GM18951 (cell line): ENCODE results near the gene DAGLA.

Experiments
- POLR2A ChIP-seq: IDR thresholded peaks from 4 replicates; pipeline ENCODE4 v1.6.1; 2011; ENCODE audit warnings: mild to moderate bottlenecking; ENCODE audit not compliant: insufficient read length, insufficient read depth; ENCODE audit errors: extremely low read depth
- in situ Hi-C: fragments of 300-500 bp; cut with MboI; formaldehyde crosslinking; loops from one replicate; pipeline ENCODE4 v1.12.0; 2022; ENCODE audit warnings: low sequenced_read_pairs, mixed read lengths, inconsistent platforms; ENCODE audit not compliant: unreplicated experiment

The DAGLA gene

DNA sequence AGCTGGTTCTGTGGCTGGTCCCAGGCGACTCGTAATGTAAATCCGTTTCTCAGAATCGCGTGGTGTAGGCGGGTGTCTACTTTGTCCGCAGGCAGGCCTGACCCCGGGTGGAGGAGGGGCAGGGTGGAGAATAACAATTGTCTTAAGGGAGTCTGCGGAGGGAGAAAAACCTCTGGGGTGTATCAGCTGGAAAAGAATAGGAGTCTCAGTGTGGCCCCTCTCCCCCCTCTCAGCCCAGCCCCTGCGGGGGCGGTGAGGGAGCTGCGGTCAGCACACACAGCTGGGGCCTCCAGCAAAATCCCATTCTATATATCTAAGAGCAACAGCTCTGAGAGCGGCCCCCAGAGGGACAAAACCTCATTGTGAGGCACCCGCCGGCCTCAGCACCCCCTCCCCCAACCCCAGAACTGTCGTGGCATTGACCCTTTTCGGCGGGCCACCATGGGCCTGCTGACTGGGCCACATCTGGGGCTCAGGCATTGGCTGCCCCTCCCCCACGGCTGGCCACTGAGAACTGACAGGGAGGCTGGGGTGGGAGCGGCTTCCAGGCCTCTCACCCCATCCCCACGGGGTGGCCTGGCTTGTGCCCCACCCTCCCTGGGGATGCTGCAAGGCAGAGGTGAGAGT, 69.5 kb downstream of the DAGLA start:
- in situ Hi-C loops: no loop called here
- TF ChIP-seq POLR2A: no peak

DNA sequence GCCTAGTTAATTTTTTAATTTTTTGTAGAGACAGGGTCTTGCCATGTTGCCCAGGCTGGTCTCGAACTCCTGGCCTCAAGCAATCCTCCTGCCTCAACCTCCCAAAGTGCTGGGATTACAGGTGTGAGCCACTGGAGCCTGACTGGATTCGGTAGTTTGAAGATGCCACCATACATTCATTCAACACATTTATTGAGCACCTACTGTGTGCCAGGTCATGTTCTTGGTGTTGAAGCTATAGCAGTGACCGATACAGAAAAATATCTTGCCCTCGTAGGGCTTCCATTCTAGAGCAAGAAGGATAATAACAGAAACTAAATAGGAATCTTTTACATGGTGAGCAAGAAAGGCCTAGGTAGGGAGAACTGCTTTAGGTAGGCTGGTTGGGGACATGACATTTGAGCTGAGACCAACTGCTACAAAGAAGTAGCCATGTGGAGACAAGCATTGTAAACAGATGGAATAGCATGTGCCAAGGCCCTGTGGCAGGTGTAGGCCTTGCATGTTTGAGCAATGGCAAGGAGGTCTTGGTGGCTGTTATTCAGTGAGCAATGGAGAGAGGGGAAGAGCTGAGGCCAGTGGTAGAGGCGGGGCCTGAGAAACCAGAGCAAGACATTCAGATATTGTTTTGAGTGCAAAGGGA, 70.6 kb downstream of the DAGLA start:
- in situ Hi-C loops: no loop called here
- no peak for TF ChIP-seq POLR2A

DNA sequence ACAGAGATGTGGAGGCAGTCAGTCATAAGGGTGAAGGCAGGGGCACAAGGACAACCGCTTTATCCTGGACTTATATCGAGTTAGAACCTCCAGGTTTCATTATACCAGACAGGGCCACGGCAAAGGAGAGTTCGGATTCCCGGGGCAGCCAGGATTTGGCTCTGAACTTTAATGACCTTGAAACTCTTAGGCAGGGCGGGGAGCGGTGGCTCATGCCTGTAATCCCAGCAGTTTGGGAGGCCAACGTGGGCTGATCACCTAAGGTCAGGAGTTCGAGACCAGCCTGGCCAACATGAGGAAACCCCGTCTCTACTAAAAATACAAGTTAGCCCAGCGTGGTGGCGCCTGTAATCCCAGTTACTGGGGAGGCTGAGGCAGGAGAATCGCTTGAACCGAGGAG, 71.2 kb downstream of the DAGLA start:
- in situ Hi-C loops: no loop called here
- no peak for TF ChIP-seq POLR2A

GRCh38 chr11:61752117-61752924, 72.1 kb downstream of the DAGLA start, which contains the start of gene MYRF:
MYRF (plus strand) TSS chr11:61752636; CDS start chr11:61752745, 109 bp downstream.
- in situ Hi-C loops: no loop called here
- no peak for TF ChIP-seq POLR2A

DNA sequence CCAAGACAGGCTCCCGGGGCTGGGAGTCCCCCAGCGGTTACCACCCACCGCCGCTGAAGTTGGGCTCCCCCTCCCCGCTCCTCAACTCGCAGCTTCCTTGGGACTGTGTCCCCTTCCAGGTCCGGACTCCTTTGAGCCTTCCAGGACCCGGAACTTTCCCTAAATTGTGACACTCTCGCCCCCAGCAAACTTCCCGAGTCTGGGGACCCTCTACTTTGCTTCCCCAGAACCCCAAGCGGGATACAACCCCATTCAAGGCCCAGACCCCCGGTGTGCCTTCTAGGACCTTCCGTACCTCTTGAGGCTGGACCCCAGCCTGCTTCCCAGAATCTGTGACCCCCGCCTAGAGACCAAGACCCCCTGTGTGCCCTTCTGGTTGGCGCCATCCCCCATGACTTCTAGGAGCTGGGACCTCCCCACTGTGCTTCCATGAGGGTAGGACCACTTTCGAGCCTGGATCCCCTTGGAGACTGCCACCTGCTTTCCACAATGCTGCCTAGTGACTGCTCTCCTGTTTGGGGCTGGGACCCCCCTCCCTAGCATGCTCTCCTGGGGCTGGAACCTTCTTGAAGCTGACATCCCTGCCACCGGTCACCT, 72.8 kb downstream of the DAGLA start:
- in situ Hi-C loops: no loop called here

DNA sequence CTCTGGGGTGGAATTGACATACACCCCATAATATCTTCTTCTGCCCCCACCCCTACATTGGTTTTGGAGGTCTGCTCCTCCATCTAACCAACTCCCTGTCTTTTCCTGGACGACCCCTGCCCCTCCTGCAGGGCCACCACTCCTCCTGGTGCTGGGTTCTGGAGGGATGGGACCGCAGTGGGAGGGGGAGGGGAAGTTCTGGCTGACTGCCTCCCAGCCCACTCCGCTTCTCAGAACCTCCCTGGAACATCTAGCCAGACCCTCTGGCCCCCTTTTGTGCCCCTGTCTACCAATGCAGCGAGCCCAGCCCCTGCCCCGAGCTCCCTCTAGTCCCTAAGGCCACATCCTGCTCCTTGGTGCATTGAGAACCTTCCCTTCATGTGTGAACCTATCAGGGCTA, 73.5 kb downstream of the DAGLA start:
- in situ Hi-C loops: no loop called here
- TF ChIP-seq POLR2A: no peak

More for the DNA sequence above, 72.8 kb downstream of the DAGLA start:
- no peak for TF ChIP-seq POLR2A

DNA sequence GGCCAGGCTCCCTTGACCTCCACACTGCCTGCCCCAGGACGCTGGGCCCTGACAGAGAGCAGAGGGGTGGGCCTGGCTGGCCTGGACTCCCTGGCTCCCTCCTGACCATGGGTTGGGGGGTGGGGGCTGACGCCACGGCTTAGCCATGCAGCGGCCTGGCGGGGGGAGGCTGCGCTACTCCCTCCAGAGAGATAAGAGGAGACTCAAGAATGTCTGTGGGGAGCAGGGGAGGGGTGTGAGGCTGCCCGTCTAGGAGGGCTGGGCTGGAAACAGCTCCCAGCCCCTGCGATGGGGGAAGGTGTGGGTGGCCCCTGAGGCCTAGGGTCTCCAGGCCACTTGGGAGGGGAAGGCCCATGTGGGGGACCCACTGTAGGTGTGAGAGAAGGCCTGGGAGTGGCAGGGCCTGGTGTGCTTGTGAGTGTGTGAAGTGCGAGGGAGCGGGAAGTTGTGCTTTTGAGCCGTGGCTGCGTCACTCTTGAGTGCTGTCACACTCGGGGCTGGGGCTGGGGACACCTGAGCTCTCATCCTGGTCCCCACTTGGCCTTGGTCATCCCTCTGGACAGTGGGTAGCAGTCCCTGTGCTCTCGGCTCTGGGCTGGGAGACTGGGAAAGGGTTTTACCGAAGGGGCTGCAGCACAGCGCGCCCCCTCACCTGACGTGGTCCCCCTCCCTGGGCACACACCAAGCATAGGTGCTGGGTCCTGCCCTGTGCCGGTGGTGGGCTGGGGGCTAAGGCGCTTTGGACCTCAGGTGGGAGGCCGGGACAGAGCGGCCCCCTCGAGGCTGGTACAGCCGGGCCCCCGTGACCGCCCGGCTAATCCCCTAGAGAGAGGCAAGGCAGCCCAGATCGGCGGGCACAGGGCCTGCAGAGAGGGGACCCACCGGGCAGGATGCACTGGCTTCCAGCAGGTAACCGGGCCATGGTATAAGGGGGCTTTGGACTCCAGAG, 74.6 kb downstream of the DAGLA start:
- in situ Hi-C loops: no loop called here

DNA sequence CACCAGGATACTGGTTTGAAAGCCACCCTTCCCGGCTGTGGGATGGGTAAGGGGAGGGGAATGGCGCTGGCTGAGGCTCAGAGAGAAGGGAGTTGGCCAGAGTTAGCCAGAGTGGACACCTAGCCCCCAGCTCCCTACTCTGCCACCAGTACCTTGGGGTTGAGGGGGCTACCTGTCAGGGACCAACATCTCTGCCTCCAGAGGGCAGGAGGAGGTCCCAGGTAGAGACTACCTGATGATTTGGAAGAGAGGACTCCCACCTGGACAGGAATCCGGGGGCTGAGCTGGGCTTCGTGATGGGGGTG, 75.9 kb downstream of the DAGLA start:
- in situ Hi-C loops: no loop called here
- TF ChIP-seq POLR2A: no peak

More for the DNA sequence above, 74.6 kb downstream of the DAGLA start:
- TF ChIP-seq POLR2A: no peak

DNA sequence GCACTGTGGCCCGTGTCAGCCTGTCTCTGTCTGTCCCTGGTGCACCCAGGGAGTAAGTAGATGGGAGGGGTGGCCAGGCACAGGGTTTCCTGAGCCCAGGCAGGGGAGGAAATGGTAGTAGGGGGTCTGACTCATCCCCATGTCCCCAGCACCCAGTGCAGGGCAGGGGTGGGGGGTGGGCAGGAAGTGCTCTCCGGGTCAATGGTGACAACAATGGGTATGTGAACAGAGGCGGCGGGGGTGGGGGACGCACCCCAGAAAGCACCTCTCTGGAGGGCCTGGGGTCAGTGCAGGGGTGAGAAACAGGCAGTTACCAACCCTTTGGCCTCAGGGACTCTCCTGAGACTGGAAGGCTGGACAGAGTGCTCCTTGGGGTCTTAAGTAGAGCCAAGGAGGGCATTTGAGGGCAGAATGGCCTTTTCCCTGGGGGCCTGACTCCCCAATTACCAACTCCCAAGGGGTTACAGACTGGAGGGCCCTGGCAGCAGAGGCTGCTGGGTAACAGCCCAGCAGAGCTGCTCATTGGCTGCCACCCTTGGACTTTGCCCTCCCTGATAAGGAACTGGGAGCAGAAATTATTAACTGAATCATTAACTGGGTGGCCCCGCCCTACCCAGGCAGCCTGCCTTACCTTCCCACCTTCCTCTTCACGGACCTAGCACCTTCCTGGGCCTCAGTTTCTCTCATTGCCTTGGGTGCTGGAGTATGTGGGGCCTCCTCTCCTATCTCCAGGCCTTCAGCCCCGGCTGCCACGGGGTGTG, 76.4 kb downstream of the DAGLA start:
- in situ Hi-C loops: no loop called here
- TF ChIP-seq POLR2A: peak; percentile 47

DNA sequence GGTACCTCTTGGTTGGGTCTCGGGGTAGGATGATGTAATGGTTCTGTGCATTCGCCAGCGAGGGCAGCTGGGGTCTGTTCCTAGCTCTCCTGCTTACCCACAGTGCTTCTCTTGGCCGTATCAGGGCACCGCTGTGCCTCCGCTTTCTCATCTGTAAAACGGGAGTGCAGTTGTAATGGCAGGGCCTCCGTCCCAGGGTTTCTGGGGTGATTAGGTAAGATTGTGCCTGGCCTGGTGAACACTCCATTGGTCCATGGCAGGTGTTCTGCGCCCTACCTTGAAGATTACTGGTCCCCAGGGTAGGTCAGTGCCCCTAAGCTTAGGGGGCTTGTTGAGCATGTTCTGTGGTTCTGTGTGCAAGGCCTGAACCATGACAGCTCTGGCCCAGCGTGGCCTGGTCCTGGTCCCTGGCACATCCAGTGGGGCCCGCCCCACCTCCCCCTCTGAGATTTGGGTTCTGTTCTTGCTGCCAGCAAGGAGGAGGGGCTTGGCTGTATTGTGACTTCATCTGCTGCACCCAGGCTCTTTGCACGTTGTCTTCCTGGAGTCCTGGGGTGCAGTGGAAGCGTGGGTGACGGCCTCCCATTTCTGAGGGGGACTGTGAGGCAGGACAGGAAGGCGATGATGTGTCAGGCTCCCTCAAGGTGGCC, 77.1 kb downstream of the DAGLA start:
- in situ Hi-C loops: no loop called here
- no peak for TF ChIP-seq POLR2A

DNA sequence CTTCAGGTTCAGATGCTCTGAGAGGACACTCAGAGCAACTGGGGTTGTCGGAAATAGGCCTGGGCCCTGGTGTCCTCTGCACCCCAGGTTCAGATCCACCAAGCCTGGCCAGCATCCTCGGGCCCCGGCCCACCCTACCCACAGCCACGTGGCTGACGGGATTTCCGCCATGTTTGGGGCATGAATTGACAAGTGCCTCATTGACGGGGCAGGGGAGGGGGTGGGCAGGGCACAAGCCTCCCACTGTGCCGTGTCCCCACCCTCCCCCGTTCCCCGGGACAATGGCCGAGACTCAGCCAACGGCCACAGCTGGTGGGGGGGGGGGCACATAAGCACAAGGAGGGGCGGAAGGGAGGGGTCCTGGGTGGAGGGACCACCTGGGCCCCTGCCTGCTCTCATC, 80.8 kb downstream of the DAGLA start:
- in situ Hi-C loops: no loop called here
- TF ChIP-seq POLR2A: no peak
